Left renal cortex interstitium (tissue), 4 donors: ENCODE measurements around the gene SS18L1. TPM values are rescaled to one million over a fixed set of nuclear protein-coding genes. Genes with fewer than 3 reads are reported as not detected.

ENCODE experiments used
- DNase-seq, 4 donors: peaks; one replicate each; pipeline ENCODE4 v3.0.0-alpha.2; 2013; ENCODE audit warnings: low read depth in 4 of 4, low spot score in 2 of 4, missing footprints in 1 of 4
- polyA plus RNA-seq, 4 donors: library from polyadenylated mRNA; unstranded; fragments of 120-200 nt; gene quantifications; one replicate each; pipeline ENCODE4 v1.2.1, GENCODE V29; 2013; ENCODE audit not compliant: insufficient read length in 4 of 4

SS18L1 gene
- polyA plus RNA-seq, 4 donors, result 15.5 to 27.8 (median 21.2) TPM

DNA sequence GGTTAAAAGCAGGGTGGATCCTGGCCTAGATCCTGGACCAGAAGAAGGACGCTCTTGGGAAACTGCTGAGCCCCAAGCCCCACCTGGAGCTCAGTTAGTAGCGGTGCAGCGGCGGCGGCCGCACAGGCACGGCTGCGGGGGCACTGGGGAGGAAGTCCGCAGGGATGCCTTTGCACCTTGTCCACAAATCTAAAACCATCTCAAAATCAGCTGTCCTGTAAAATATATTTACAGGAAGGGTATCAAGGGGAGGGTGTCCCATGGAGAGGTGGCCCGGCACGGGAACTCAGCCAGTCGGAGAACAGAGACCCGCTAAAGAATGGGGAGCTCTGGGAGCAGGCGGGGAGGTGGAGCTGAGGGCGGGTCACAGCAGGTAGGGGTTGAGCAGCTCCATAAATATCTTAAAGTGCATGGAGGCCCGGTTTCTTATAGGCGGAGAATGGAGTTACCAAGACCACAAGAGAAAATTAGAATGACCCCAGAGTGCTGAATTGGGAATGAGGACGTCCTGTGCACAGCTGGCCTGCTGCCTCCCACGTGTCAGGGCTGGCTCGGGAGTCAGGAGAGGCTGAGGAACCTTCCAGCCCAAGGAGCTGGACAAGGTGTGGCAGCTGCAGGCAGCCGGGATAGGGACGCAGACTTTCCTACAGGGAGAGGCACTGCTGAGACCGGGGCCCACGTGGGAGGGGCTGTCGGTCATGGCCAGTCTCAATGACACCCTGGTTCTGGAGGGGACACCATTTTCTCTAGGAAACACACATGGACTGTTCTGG lies 47.3 kb downstream of the SS18L1 start:
- DNase-seq, result no peak

DNA sequence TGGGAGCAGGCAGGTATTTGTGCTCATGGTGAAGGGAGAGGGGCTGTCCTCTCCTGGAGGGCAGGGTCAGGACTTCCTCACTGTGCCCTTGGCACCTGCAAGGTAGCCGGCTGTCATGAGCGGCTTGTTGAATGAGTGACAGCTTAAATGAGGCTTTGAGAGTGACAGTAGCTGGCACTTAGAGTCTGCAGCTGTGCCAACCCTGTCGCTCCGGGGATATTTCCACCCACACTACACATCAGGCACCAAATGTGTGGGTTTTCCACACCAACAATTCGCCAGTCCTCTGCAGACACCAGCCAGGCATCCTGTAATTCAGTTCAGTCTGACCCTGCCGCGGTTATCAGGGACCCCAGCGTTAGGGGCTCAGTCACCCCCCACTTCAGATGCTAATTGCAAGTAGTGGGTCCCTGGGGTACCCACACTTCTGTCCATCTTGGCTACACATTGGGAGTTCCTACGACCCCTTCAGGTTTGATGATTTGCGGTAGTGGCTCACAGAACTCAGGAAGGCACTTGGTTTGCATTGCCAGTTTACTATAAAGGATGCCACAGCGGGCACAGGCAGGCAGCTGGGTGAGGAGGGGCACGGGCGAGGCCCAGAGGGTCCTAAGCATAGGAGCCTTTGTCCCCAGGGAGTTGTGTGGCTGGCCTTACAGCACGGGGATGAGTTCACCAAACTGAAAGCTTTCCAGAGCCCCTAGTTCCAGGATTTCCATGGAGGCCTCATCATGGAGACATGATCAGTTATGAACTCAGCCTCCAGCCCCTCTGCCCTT lies 48.4 kb downstream of the SS18L1 start:
- no peak for DNase-seq

DNA sequence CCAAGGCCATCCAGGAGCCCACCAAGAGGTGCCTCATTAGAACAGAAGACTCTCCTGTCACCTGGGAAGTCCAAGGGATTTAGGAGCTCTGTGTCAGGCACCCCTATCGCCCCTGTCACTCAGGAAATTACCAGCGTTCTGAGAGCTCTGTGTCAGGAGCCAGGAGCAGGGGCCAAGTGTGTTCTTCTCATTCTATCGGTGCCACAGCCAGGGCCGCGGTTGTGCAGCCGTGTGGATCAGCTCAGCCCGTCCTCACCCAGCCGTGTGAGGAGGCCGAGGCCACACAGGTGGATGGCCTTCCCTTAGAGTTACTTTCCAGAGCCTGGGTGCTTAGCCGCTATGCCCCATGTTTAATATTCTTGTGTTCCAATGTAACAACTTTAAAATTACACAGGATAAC lies 49.1 kb downstream of the SS18L1 start:
- no peak for DNase-seq

- no peak for DNase-seq
Observed at GRCh38 chr20:62193079-62194025, 49.8 kb downstream of the SS18L1 start.

DNA sequence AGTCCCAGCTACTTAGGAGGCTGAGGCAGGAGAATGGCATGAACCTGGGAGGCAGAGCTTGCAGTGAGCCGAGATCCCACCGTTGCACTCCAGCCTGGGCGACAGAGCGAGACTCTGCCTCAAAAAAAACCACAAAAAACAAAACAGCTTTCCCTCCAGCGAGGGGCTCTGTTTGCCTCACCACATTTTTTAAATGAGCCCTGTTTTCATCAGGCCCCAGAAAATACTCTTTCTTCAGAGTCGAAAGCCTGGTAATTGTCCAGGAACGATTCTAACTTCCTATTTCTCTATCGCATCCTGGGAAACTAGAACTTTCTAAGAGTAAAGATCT lies 51.5 kb downstream of the SS18L1 start:
- no peak for DNase-seq

DNA sequence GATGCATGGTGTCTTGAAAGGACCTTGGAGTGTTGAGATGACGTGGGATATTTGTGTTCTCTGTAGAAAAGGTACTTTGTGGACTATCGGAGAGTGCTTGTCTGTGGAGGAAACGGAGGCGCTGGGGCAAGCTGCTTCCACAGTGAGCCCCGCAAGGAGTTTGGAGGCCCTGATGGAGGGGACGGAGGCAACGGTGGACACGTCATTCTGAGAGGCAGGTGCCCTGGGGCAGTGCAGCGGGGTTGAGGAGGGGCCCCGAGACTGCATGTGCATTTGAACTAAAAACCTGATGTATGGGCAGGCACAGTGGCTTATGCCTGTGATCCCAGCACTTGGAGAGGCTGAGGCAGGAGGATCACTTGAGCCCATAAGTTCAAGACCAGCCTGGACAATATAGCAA lies 52.2 kb downstream of the SS18L1 start:
- no peak for DNase-seq

DNA sequence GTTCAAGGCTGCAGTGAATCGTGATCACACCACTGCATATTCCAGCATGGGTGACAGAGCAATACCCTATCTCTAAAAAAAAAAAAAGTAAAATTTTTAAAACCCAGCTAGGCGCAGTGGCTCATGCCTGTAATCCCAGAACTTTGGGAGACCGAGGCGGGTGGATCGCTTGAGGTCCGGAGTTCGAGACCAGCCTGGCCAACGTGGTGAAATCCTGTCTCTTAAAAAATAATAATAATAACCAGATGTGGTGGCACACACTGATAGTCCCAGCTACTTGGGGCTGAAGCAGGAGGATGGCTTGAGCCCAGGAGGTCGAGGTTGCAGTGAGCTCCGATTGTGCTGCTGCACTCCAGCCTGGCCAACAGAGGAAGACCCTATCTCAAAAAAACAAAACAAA lies 52.7 kb downstream of the SS18L1 start:
- no peak for DNase-seq

GRCh38 chr20:62197311-62197710 lies 53.7 kb downstream of the SS18L1 start:
- DNase-seq, result no peak

- DNase-seq, result no peak
Observed at GRCh38 chr20:62197801-62198200, 54.2 kb downstream of the SS18L1 start.

DNA sequence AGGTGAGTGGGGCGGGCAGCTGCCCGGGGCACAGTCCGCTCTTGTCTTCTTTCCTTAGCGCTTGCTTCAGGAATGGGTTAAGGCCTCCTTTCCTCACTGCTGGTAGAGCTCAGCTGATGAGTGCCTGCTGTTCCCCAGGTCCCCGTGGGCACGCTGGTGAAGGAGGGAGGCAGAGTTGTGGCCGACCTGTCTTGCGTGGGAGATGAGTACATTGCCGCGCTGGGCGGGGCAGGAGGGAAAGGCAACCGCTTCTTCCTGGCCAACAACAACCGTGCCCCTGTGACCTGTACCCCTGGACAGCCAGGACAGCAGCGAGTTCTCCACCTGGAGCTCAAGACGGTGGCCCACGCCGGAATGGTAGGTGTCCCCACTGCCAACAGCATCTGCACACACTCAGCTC lies 54.9 kb downstream of the SS18L1 start:
- no peak for DNase-seq

DNA sequence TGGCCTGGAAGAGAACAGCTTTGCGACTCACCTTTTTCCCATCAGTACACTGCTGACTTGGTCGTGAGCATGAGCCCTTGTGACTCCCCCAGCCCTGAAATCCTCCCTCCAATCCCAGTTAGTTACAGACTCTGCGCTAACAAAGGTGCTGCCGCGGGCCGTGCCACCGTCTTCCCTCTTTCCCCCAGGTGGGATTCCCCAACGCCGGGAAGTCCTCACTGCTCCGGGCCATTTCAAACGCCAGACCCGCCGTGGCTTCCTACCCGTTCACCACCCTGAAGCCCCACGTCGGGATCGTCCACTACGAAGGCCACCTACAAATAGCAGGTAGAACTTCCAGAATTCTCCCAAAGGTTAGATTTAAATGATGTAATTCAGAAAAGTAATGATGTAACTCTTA lies 55.4 kb downstream of the SS18L1 start:
- no peak for DNase-seq

DNA sequence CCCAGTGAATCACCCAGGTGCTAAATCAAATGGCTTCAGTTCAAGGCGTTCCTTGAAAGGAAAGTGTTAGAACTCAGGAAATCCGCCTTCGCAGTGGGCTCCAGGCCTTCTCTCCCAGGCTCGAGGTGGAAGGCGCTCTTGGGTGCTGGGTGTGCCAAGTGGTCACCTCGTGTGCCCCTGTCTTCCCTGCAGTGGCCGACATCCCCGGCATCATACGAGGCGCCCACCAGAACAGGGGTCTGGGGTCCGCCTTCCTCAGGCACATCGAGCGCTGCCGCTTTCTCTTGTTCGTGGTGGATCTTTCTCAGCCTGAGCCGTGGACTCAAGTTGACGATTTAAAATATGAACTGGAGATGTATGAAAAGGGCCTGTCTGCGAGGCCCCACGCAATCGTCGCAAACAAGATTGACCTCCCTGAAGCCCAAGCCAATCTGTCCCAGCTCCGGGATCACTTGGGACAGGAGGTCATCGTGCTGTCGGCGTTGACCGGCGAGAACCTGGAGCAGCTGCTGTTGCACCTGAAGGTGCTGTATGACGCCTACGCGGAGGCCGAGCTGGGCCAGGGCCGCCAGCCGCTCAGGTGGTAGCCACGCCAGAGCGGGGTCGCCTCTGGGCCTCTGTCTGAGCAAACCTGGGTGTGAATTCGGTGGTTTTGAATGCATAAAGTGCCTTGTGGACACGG lies 57.1 kb downstream of the SS18L1 start:
- no peak for DNase-seq

- no peak for DNase-seq
Observed at GRCh38 chr20:62201173-62202082, 57.9 kb downstream of the SS18L1 start.

DNA sequence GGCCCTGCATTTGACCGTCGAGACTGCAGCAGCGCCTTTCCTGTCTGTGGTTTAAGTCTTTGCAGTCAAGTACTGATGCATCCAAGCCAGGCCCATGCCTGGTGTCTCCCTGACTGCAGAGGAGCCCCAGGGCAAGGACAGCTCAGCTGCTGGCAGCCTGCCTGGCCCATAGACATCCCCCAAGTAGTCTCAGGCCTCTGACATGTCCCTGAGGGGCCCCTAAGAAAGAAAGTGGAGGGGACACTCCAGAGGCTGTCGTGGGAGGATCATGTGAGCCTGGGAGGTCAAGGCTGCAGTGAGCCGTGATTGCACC lies 58.5 kb downstream of the SS18L1 start:
- DNase-seq, result no peak

DNA sequence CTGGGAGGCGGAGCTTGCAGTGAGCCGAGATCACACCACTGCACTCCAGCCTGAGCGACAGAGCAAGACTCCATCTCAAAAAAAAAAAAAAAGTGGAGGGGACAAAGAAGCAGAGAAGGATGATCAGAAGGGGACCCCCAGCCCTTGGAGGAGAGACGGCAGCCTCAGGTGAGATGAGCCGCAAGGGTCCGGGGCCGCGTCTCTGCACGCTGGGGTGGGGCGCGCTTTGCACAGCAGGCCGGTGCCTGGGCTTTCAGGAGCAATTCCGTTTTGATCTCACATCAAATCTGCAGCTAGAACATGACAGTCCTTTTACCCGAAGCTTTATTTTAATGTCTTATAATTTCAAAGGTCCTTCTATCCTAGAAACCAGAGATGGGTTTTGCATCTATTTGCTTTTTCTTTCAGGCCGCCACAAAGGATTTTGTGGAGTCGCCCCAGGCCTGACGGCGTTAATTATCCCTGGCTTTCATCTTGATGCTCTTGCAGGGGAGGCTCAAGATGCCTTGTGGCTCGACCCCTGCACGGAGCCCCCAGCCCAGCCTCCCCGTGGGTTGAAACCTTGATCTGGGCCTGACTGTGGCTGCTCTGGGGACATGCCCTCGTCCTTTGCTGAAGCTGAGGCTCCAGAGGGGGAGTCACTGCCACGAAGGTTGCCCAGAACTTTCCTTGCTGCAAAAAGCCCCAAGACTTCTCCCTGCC lies 59.3 kb downstream of the SS18L1 start:
- no peak for DNase-seq

GRCh38 chr20:62203378-62204030 lies 59.9 kb downstream of the SS18L1 start:
- DNase-seq, result no peak

GRCh38 chr20:62205618-62206387 lies 62.2 kb downstream of the SS18L1 start:
- no peak for DNase-seq

DNA sequence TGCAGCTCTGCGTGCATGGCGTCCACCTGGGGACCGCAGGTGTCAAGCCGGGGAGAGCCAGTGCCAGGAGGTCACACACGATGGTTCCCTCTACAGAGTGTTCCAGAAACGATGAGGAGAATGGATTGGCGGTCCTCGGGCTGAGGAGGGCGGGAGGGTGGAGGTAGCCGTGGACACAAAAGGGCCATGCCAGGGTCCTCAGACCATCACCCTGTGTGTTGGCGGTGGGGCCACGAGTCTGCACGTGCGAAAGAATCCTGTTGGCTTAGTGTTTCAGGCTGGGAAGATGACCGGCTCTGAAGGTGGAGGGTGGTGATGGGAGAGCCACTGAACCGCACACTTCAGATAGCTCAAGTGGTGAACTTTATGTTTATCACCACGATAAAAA lies 62.8 kb downstream of the SS18L1 start:
- no peak for DNase-seq
